Natural killer cell (primary cell): ENCODE data around the gene PROM2. TPM values are rescaled to one million over a fixed set of nuclear protein-coding genes. Genes with fewer than 3 reads are reported as not detected.

Experiments used
- ATAC-seq, 3 donors: fragments of 150-1000 bp in 2 of 3; fragments of 200-7000 bp in 1 of 3; cut with Tn5 transposase; 1 replicate in 1 of 3; 2 replicates in 2 of 3; pipeline ENCODE4 v1.10.0; 2021; ENCODE audit warnings: mild to moderate bottlenecking in 2 of 3, moderate library complexity in 2 of 3
- DNase-seq, 2 donors: peaks; one replicate each; pipeline versions ENCODE4 v3.0.0 to v3.0.0-alpha.2; 2013 to 2021; ENCODE audit warnings: mixed read lengths in 1 of 2
- H3K27ac ChIP-seq: one replicate; pipeline ENCODE4 v1.5.1; 2013; ENCODE audit warnings: mild to moderate bottlenecking, low read length
- H3K27me3 ChIP-seq: one replicate; pipeline ENCODE4 v1.6.1; 2013; ENCODE audit warnings: low read length; ENCODE audit not compliant: control insufficient read depth, insufficient read depth
- H3K36me3 ChIP-seq: one replicate; pipeline ENCODE4 v1.6.1; 2013; ENCODE audit warnings: low read length; ENCODE audit not compliant: control insufficient read depth, insufficient read depth
- H3K4me1 ChIP-seq: one replicate; pipeline ENCODE4 v1.6.1; 2013; ENCODE audit warnings: low read length; ENCODE audit not compliant: control insufficient read depth, insufficient read depth
- H3K4me3 ChIP-seq: one replicate; pipeline ENCODE4 v1.5.1; 2013; ENCODE audit warnings: low read length
- H3K9me3 ChIP-seq: one replicate; pipeline ENCODE4 v1.6.1; 2013; ENCODE audit warnings: low read length; ENCODE audit not compliant: control insufficient read depth, insufficient read depth
- H3K27ac Mint-ChIP-seq, 2 donors: one replicate each; pipeline ENCODE4 v1.8.0; 2022; ENCODE audit warnings: mild to moderate bottlenecking in 2 of 2, mixed read lengths in 2 of 2, moderate library complexity in 1 of 2
- H3K27me3 Mint-ChIP-seq, 2 donors: one replicate each; pipeline ENCODE4 v1.8.0; 2022; ENCODE audit warnings: low read depth in 2 of 2, mixed read lengths in 2 of 2
- H3K36me3 Mint-ChIP-seq: one replicate; pipeline ENCODE4 v1.8.0; 2022; ENCODE audit warnings: mixed read lengths
- H3K4me1 Mint-ChIP-seq, 2 donors: one replicate each; pipeline ENCODE4 v1.8.0; 2022; ENCODE audit warnings: mixed read lengths in 2 of 2
- H3K4me3 Mint-ChIP-seq: one replicate; pipeline ENCODE4 v1.8.0; 2022; ENCODE audit warnings: mild to moderate bottlenecking, moderate library complexity, mixed read lengths
- H3K9me3 Mint-ChIP-seq, 2 donors: one replicate each; pipeline ENCODE4 v1.8.0; 2022; ENCODE audit warnings: mixed read lengths in 2 of 2
- CTCF ChIP-seq: fragments of 200-600 bp; IDR thresholded peaks from one replicate; pipeline ENCODE4 v1.8.0; 2022; ENCODE audit warnings: antibody characterized with exemption
- WGBS: methylation state at CpG from one replicate; pipeline ENCODE4 v1.1.7; 2013; ENCODE audit warnings: missing lambda C conversion rate; ENCODE audit not compliant: insufficient coverage; 5-methylcytosine and 5-hydroxymethylcytosine counted together
- intact Hi-C: fragments of 100-400 bp; cut with micrococcal nuclease; formaldehyde crosslinking; loops from one replicate; pipeline ENCODE4 v1.14.2; 2022
- total RNA-seq, 4 donors: library from RNA; stranded (reverse); fragments of 120-200 nt in 1 of 4; gene quantifications; one replicate each; pipeline versions ENCODE4 v1.2.3 to v1.2.4, GENCODE V29; 2013 to 2022

Gene PROM2
- total RNA-seq, 3 donors from 2014 or later (not counting 1 experiment from before 2014, with no cell fraction given): 0.64 to 1.1 (median 0.70) TPM

- no peak for DNase-seq
- Histone ChIP-seq H3K27me3 (no peaks in the 10 kb centered on the region), H3K4me1 (no peaks in the 10 kb centered on the region), H3K27ac (no peak overlapping the region), H3K36me3 (no peaks in the 10 kb centered on the region), H3K4me3 (no peak overlapping the region), H3K9me3 (no peaks in the 10 kb centered on the region)
- no peaks in the 10 kb centered on the region for H3K36me3 Mint-ChIP-seq
- intact Hi-C loops: no loop called here
- no peak for ATAC-seq
- no peaks in the 10 kb centered on the region for H3K9me3 Mint-ChIP-seq
- WGBS: 85% methylated on average over 28 of the region's 28 CpGs
- no peak for TF ChIP-seq CTCF
- H3K4me3 Mint-ChIP-seq: no peak overlapping the region
- H3K4me1 Mint-ChIP-seq: no peaks in the 10 kb centered on the region
- no peaks in the 10 kb centered on the region for H3K27me3 Mint-ChIP-seq
- H3K27ac Mint-ChIP-seq: no peak overlapping the region
Observed at GRCh38 chr2:95275601-95276243, 1.5 kb downstream of the PROM2 start.

- no peak overlapping the region for H3K27ac ChIP-seq
- H3K4me1 Mint-ChIP-seq: no peaks in the 10 kb centered on the region
- no peak overlapping the region for H3K4me3 Mint-ChIP-seq
- no peaks in the 10 kb centered on the region for H3K27me3 Mint-ChIP-seq
- H3K36me3 Mint-ChIP-seq: no peaks in the 10 kb centered on the region
- intact Hi-C loops: no loop called here
- H3K36me3 ChIP-seq: no peaks in the 10 kb centered on the region
- WGBS: 89% methylated on average over 17 of the region's 22 CpGs
- H3K27ac Mint-ChIP-seq: no peak overlapping the region
- no peak for ATAC-seq
- DNase-seq: no peak
- no peaks in the 10 kb centered on the region for H3K4me1 ChIP-seq
- TF ChIP-seq CTCF: no peak
- H3K4me3 ChIP-seq: no peak overlapping the region
- no peaks in the 10 kb centered on the region for H3K27me3 ChIP-seq
- H3K9me3 Mint-ChIP-seq: no peaks in the 10 kb centered on the region
- no peaks in the 10 kb centered on the region for H3K9me3 ChIP-seq
Observed at GRCh38 chr2:95276244-95276887, 2.1 kb downstream of the PROM2 start.

- Histone ChIP-seq H3K4me3 (no peak overlapping the region), H3K27me3 (no peaks in the 10 kb centered on the region), H3K4me1 (no peaks in the 10 kb centered on the region), H3K27ac (no peak overlapping the region), H3K36me3 (no peaks in the 10 kb centered on the region), H3K9me3 (no peaks in the 10 kb centered on the region)
- no peaks in the 10 kb centered on the region for H3K36me3 Mint-ChIP-seq
- H3K27ac Mint-ChIP-seq: no peak overlapping the region
- H3K4me3 Mint-ChIP-seq: no peak overlapping the region
- H3K27me3 Mint-ChIP-seq: no peaks in the 10 kb centered on the region
- H3K4me1 Mint-ChIP-seq: no peaks in the 10 kb centered on the region
- no peaks in the 10 kb centered on the region for H3K9me3 Mint-ChIP-seq
- no peak for TF ChIP-seq CTCF
- WGBS: 94% methylated on average over 8 of the region's 9 CpGs
- DNase-seq (no peak), ATAC-seq (no peak)
- intact Hi-C loops: no loop called here
Observed at GRCh38 chr2:95276888-95277245, 2.6 kb downstream of the PROM2 start.
